Lung (tissue), 12 donors: Measurements from ENCODE around the gene NDUFS7. TPM values are rescaled to one million over a fixed set of nuclear protein-coding genes. Genes with fewer than 3 reads are reported as not detected.

Experiments
- ATAC-seq: fragments of 200-7000 bp; cut with Tn5 transposase; one replicate; pipeline ENCODE4 v1.9.1; 2020; ENCODE audit warnings: moderate number of reproducible peaks; ENCODE audit not compliant: insufficient read depth, low FRiP score
- DNase-seq, 3 donors: peaks; one replicate each; pipeline ENCODE4 v3.0.0-alpha.2; 2013 to 2017
- H3K27ac ChIP-seq, 2 donors: one replicate each; pipeline ENCODE4 v1.5.1; 2013; ENCODE audit warnings: mild to moderate bottlenecking in 2 of 2, moderate library complexity in 2 of 2, control low read depth in 1 of 2, inconsistent platforms in 1 of 2, low read depth in 1 of 2, low read length in 1 of 2
- H3K27me3 ChIP-seq, 3 donors: one replicate each; pipeline ENCODE4 v1.5.1; 2013; ENCODE audit warnings: low read length in 2 of 3; ENCODE audit not compliant: control insufficient read depth in 3 of 3, insufficient read depth in 3 of 3
- H3K36me3 ChIP-seq, 4 donors: one replicate each; pipeline ENCODE4 v1.5.1; 2013; ENCODE audit warnings: low read length in 4 of 4, mild to moderate bottlenecking in 1 of 4, moderate library complexity in 1 of 4; ENCODE audit not compliant: control insufficient read depth in 4 of 4, insufficient read depth in 4 of 4
- H3K4me1 ChIP-seq, 5 donors: one replicate each; pipeline ENCODE4 v1.5.1; 2013; ENCODE audit warnings: low read length in 5 of 5, mild to moderate bottlenecking in 2 of 5, moderate library complexity in 1 of 5; ENCODE audit not compliant: control insufficient read depth in 5 of 5, insufficient read depth in 5 of 5
- H3K4me3 ChIP-seq: one replicate; pipeline ENCODE4 v1.5.1; 2013; ENCODE audit warnings: mild to moderate bottlenecking, control low read depth, moderate library complexity
- H3K9ac ChIP-seq, 2 donors: one replicate each; pipeline ENCODE4 v1.5.1; 2013; ENCODE audit warnings: low read length in 2 of 2, control low read depth in 1 of 2; ENCODE audit not compliant: insufficient read depth in 1 of 2
- H3K9me3 ChIP-seq, 4 donors: one replicate each; pipeline ENCODE4 v1.5.1; 2013; ENCODE audit warnings: low read length in 3 of 4, mild to moderate bottlenecking in 1 of 4, moderate library complexity in 1 of 4; ENCODE audit not compliant: control insufficient read depth in 4 of 4, insufficient read depth in 3 of 4
- CTCF ChIP-seq: IDR thresholded peaks from 2 replicates; pipeline ENCODE4 v1.5.1; 2012; ENCODE audit warnings: mild to moderate bottlenecking; ENCODE audit errors: control extremely low read depth, extremely low read depth
- WGBS, 2 donors: extraction: QIAGEN DNeasy Blood & Tissue Kit; methylation state at CpG; one replicate each; pipeline ENCODE4 v1.1.7; 2013; 5-methylcytosine and 5-hydroxymethylcytosine counted together
- polyA plus RNA-seq, 2 donors: library from polyadenylated mRNA; stranded (reverse); fragments of 200-250 nt; gene quantifications; one replicate each; pipeline ENCODE4 v1.2.1, GENCODE V29; 2013
- total RNA-seq, 2 donors: library from RNA; depleted of rRNA in 1 of 2; stranded (reverse); fragments of >200 nt in 1 of 2; gene quantifications; one replicate each; pipeline ENCODE4 v1.2.1, GENCODE V29; 2014 to 2021
- donor health status: control.
- donor health status: control.
- donor health status: Bipolar disorder and iron deficiency.
- donor health status: healthy.
- donor health status: DM: yes; HTN: yes; CAD: no.

NDUFS7 gene
- total and polyA plus RNA-seq, 4 donors, result 33.4 to 133 (median 108) TPM

GRCh38 chr19:1392407-1392806 lies 8.7 kb downstream of the NDUFS7 start:
- Histone ChIP-seq H3K27me3 (no peaks in the 10 kb centered on the region), H3K4me3 (no peak overlapping the region), H3K36me3 (peaks cover 0 to 58% (median 16%) of the 10 kb centered on the region in 4 donors), H3K4me1 (peaks cover 0 to 2% (median 0%) of the 10 kb centered on the region in 5 donors), H3K9me3 (peaks cover 0 to 4% (median 0%) of the 10 kb centered on the region in 4 donors), H3K9ac (no peak overlapping the region), H3K27ac (no peak overlapping the region)
- no peak for ATAC-seq
- no peak for TF ChIP-seq CTCF
- DNase-seq, result no peak
- 96 to 98% methylated on average over 15 of the region's 15 CpGs for WGBS, 2 donors

GRCh38 chr19:1392939-1393530 lies 9.3 kb downstream of the NDUFS7 start:
- 96 to 97% methylated on average over 37 of the region's 37 CpGs for WGBS, 2 donors
- Histone ChIP-seq H3K27me3 (no peaks in the 10 kb centered on the region), H3K9me3 (peaks cover 0 to 4% (median 0%) of the 10 kb centered on the region in 4 donors), H3K4me1 (peaks cover 0 to 2% (median 0%) of the 10 kb centered on the region in 5 donors), H3K36me3 (peaks cover 0 to 56% (median 16%) of the 10 kb centered on the region in 4 donors), H3K4me3 (no peak overlapping the region), H3K27ac (no peak overlapping the region), H3K9ac (no peak overlapping the region)
- ATAC-seq (no peak), DNase-seq (no peak)
- no peak for TF ChIP-seq CTCF

- H3K27ac ChIP-seq, result no peak overlapping the region
- no peak for DNase-seq
- no peaks in the 10 kb centered on the region for H3K27me3 ChIP-seq
- peaks cover 0 to 49% (median 14%) of the 10 kb centered on the region in 4 donors for H3K36me3 ChIP-seq
- peaks cover 0 to 2% (median 0%) of the 10 kb centered on the region in 5 donors for H3K4me1 ChIP-seq
- no peak for TF ChIP-seq CTCF
- no peak overlapping the region for H3K4me3 ChIP-seq
- peaks cover 0 to 3% (median 0%) of the 10 kb centered on the region in 4 donors for H3K9me3 ChIP-seq
- ATAC-seq, result no peak
- 91 to 95% methylated on average over 17 of the region's 17 CpGs for WGBS, 2 donors
- H3K9ac ChIP-seq, result no peak overlapping the region
These were observed 10.1 kb downstream of the NDUFS7 start for GRCh38 chr19:1393841-1394240.
